IMR-90 (cell line): Measurements from ENCODE around the gene KDM4B. TPM values are rescaled to one million over a fixed set of nuclear protein-coding genes. Genes with fewer than 3 reads are reported as not detected.
"Not testable (repeated sequence)": the region's sequence is repeated elsewhere in the genome, so short reads cannot be mapped to it uniquely, and the experiment has no call there.

ENCODE experiments used
- ATAC-seq: fragments of 200-7000 bp; cut with Tn5 transposase; 2 replicates; pipeline ENCODE4 v1.9.1; 2020; ENCODE audit warnings: low read depth, mild to moderate bottlenecking, moderate library complexity
- BruUV-seq: library from RNA; stranded (reverse); fragments of 400-500 nt; replicated peaks from 2 replicates; lab custom pipeline; 2021; lab: Mats Ljungman, UMichigan
- CTCF ChIA-PET: fragments of 300-600 bp; formaldehyde crosslinking; extraction: SDS; loops from one replicate; lab custom pipeline; 2021; ENCODE audit warnings: antibody characterized with exemption; lab: Yijun Ruan, JAX
- POLR2A ChIA-PET: fragments of 300-600 bp; sonication (Branson Sonifier 250); formaldehyde crosslinking; loops from one replicate; lab custom pipeline; 2022; ENCODE audit warnings: antibody characterized with exemption; ENCODE audit not compliant: unreplicated experiment; lab: Charles Lee
- DNase-seq: peaks from one replicate; pipeline ENCODE4 v3.0.0; 2013
- H2AFZ ChIP-seq: replicated peaks from 2 replicates; pipeline ENCODE3; 2013; ENCODE audit warnings: low read length, mild to moderate bottlenecking; ENCODE audit not compliant: poor library complexity
- H2AK5ac ChIP-seq: 2 replicates; pipeline ENCODE4 v1.6.1; 2013; ENCODE audit warnings: low read depth, low read length, inconsistent platforms
- H2AK9ac ChIP-seq: replicated peaks from 2 replicates; pipeline ENCODE3; 2013; ENCODE audit warnings: mild to moderate bottlenecking, low read depth, low read length, moderate library complexity; ENCODE audit not compliant: poor library complexity
- H2BK120ac ChIP-seq: 2 replicates; pipeline ENCODE4 v1.6.1; 2013; ENCODE audit warnings: low read depth, low read length, inconsistent platforms
- H2BK15ac ChIP-seq: 3 replicates; pipeline ENCODE4 v1.6.1; 2013; ENCODE audit warnings: low read depth, low read length, inconsistent platforms
- H2BK20ac ChIP-seq: 2 replicates; pipeline ENCODE4 v1.6.1; 2013; ENCODE audit warnings: low read depth, mild to moderate bottlenecking, inconsistent platforms, low read length, moderate library complexity
- H2BK5ac ChIP-seq: 2 replicates; pipeline ENCODE4 v1.6.1; 2013; ENCODE audit warnings: mild to moderate bottlenecking, low read depth, low read length, inconsistent platforms; ENCODE audit not compliant: poor library complexity, severe bottlenecking
- H3K14ac ChIP-seq: replicated peaks from 2 replicates; pipeline ENCODE4 v1.6.1; 2013; ENCODE audit warnings: low read depth, low read length, inconsistent platforms
- H3K18ac ChIP-seq: 2 replicates; pipeline ENCODE4 v1.6.1; 2013; ENCODE audit warnings: low read depth, low read length, control low read depth
- H3K23ac ChIP-seq: 2 replicates; pipeline ENCODE4 v1.6.1; 2013; ENCODE audit warnings: low read depth, low read length, inconsistent platforms
- H3K27ac ChIP-seq: 2 replicates; pipeline ENCODE4 v1.5.1; 2013; ENCODE audit warnings: mild to moderate bottlenecking, control low read depth, low read length; ENCODE audit not compliant: insufficient read depth
- H3K27me3 ChIP-seq: 2 replicates; pipeline ENCODE4 v1.6.1; 2013; ENCODE audit warnings: low read length; ENCODE audit not compliant: control insufficient read depth, insufficient read depth
- H3K36me3 ChIP-seq: 2 replicates; pipeline ENCODE4 v1.6.1; 2013; ENCODE audit warnings: low read length, mixed read lengths; ENCODE audit not compliant: control insufficient read depth, insufficient read depth
- H3K4ac ChIP-seq: 2 replicates; pipeline ENCODE4 v1.6.1; 2013; ENCODE audit warnings: low read depth, low read length, inconsistent platforms
- H3K4me1 ChIP-seq: 2 replicates; pipeline ENCODE4 v1.6.1; 2013; ENCODE audit warnings: low read length, mixed read lengths; ENCODE audit not compliant: control insufficient read depth, insufficient read depth
- H3K4me2 ChIP-seq: 2 replicates; pipeline ENCODE4 v1.6.1; 2013; ENCODE audit warnings: low read depth, mild to moderate bottlenecking, control low read depth, low read length, moderate library complexity
- H3K4me3 ChIP-seq: 2 replicates; pipeline ENCODE4 v1.5.1; 2013; ENCODE audit warnings: low read depth, mild to moderate bottlenecking, control low read depth, low read length, moderate library complexity; ENCODE audit not compliant: insufficient read depth
- H3K56ac ChIP-seq: 2 replicates; pipeline ENCODE4 v1.6.1; 2013; ENCODE audit warnings: low read length, inconsistent platforms; ENCODE audit not compliant: insufficient read depth; ENCODE audit errors: extremely low read depth
- H3K79me1 ChIP-seq, 2 experiments: 2 replicates each; pipeline ENCODE4 v1.6.1; 2013; ENCODE audit warnings: low read length in 2 of 2, inconsistent platforms in 1 of 2, low read depth in 1 of 2
- H3K9ac ChIP-seq: 2 replicates; pipeline ENCODE4 v1.6.1; 2013; ENCODE audit warnings: low read depth, low read length, control low read depth
- H3K9me1 ChIP-seq: 2 replicates; pipeline ENCODE4 v1.6.1; 2013; ENCODE audit warnings: low read length, inconsistent platforms; ENCODE audit not compliant: insufficient read depth
- H3K9me3 ChIP-seq: 2 replicates; pipeline ENCODE4 v1.6.1; 2013; ENCODE audit warnings: low read length; ENCODE audit not compliant: control insufficient read depth, insufficient read depth
- H4K20me1 ChIP-seq: 2 replicates; pipeline ENCODE4 v1.6.1; 2013; ENCODE audit warnings: low read length, inconsistent platforms; ENCODE audit not compliant: insufficient read depth
- H4K5ac ChIP-seq: 2 replicates; pipeline ENCODE4 v1.6.1; 2013; ENCODE audit warnings: mild to moderate bottlenecking, low read depth, low read length, control low read depth
- H4K8ac ChIP-seq, 2 experiments: 2 replicates each; pipeline ENCODE4 v1.6.1; 2013; ENCODE audit warnings: low read depth in 2 of 2, low read length in 2 of 2, control low read depth in 1 of 2, inconsistent platforms in 1 of 2
- H4K91ac ChIP-seq: 2 replicates; pipeline ENCODE4 v1.6.1; 2013; ENCODE audit warnings: low read depth, low read length, inconsistent platforms; ENCODE audit not compliant: insufficient read depth
- WGBS, 2 experiments: methylation state at CpG; one replicate each; pipeline versions ENCODE4 v1.1.5 to v1.1.7; 2013; ENCODE audit warnings: missing lambda C conversion rate in 2 of 2; ENCODE audit not compliant: insufficient read length in 1 of 2; ENCODE audit errors: extremely low coverage in 2 of 2; 5-methylcytosine and 5-hydroxymethylcytosine counted together
- dilution Hi-C: fragments of 300-500 bp; cut with HindIII; formaldehyde crosslinking; loops from one replicate; pipeline ENCODE4 v1.14.3; 2018; ENCODE audit warnings: low sequenced_read_pairs; ENCODE audit not compliant: unreplicated experiment
- in situ Hi-C: fragments of 300-500 bp; cut with MboI; formaldehyde crosslinking; loops from 3 replicates; pipeline ENCODE4 v1.14.3; 2019; ENCODE audit warnings: low sequenced_read_pairs, inconsistent platforms, mixed read lengths
- intact Hi-C: fragments of 100-400 bp; cut with micrococcal nuclease; formaldehyde crosslinking; loops from 2 replicates; pipeline ENCODE4 v1.10.0; 2022
- polyA plus RNA-seq, 3 experiments: library from polyadenylated mRNA; depleted of rRNA; stranded (reverse); fragments of >200 nt; gene quantifications; 2 replicates each; pipeline ENCODE4 v1.2.3, GENCODE V29; 2012; ENCODE audit warnings: low replicate concordance in 1 of 3
- total RNA-seq: library from RNA; depleted of rRNA; stranded (reverse); fragments of >200 nt; gene quantifications from 2 replicates; pipeline ENCODE4 v1.2.3, GENCODE V29; 2012

KDM4B gene
- total and polyA plus RNA-seq, 2 of the 4 experiments (the other 2 are of a cell fraction): 5.0 to 17.9 TPM

- H3K36me3 ChIP-seq, ATAC-seq, H3K4me1 ChIP-seq, H2BK15ac ChIP-seq, H3K9ac ChIP-seq, H4K8ac ChIP-seq, H4K91ac ChIP-seq, H3K27me3 ChIP-seq, H3K18ac ChIP-seq, H3K9me3 ChIP-seq, in situ Hi-C loops, H3K4me3 ChIP-seq, H3K56ac ChIP-seq, dilution Hi-C loops, BruUV-seq, H3K79me1 ChIP-seq, H3K9me1 ChIP-seq, H4K20me1 ChIP-seq, H3K27ac ChIP-seq, H2AK9ac ChIP-seq, H2AFZ ChIP-seq, H2BK5ac ChIP-seq, intact Hi-C loops, H4K5ac ChIP-seq, H3K23ac ChIP-seq, H3K14ac ChIP-seq, DNase-seq, POLR2A ChIA-PET, H3K4me2 ChIP-seq, H2AK5ac ChIP-seq, H3K4ac ChIP-seq: not testable (repeated sequence)
- Histone ChIP-seq H2BK120ac (peak overlapping the region; percentile 41; the same call in 1 of the 2 replicates), H2BK20ac (0 out of 2 replicates have a peak overlapping the region, but pooled peaks have one; percentile 18)
- CTCF ChIA-PET: interaction anchor here (1.0 kb wide), 1 partner anchor 9 kb away, joined by 4 read pairs; no protein-coding TSS in a partner anchor
- WGBS, 2 experiments: 88% methylated on average over 9 of the region's 23 CpGs; no CpG with 5 or more reads in 1 of the 2 experiments
These were observed 196.2 kb downstream of the KDM4B start for GRCh38 chr19:5164845-5165696.
